K562 (cell line): ENCODE measurements around the gene FEV.

Experiments
- ELF4 ChIP-seq: fragments of 450-650 bp; formaldehyde crosslinking; IDR thresholded peaks from 2 replicates; pipeline ENCODE4 v1.4.0; 2022; ENCODE audit warnings: missing genetic modification characterization
- EZH2 ChIP-seq: IDR thresholded peaks from 2 replicates; pipeline ENCODE4 v1.6.1; 2012; ENCODE audit warnings: low read depth, mild to moderate bottlenecking, inconsistent platforms, low read length, borderline replicate concordance
- ZNF184 ChIP-seq: sonication (generic); formaldehyde crosslinking; IDR thresholded peaks from 2 replicates; pipeline ENCODE4 v1.5.0; 2020; ENCODE audit warnings: missing genetic modification reagents
- ZNF318 ChIP-seq, 2 experiments: fragments of 450-650 bp; IDR thresholded peaks; 2 replicates each; pipeline ENCODE4 v1.6.1; 2016; ENCODE audit warnings: mild to moderate bottlenecking in 2 of 2, borderline replicate concordance in 1 of 2, low read depth in 1 of 2, moderate library complexity in 1 of 2
- ZNF699 ChIP-seq: fragments of 250-450 bp; sonication (Bioruptor Pico); IDR thresholded peaks from 2 replicates; pipeline ENCODE4 v1.8.0; 2021; ENCODE audit warnings: mild to moderate bottlenecking, moderate library complexity; ENCODE audit not compliant: insufficient replicate concordance

- TF ChIP-seq ZNF699 (CRISPR knock-in tag) (no peak), ZNF318 (IDR thresholded peaks at IDR 0.05; ENCODE audit: borderline replicate concordance in 1 of 2, low read depth in 1 of 2) (no peak), EZH2 (no peak), ELF4 (CRISPR knock-in tag) (no peak), ZNF184 (CRISPR knock-in tag) (no peak)
Observed at GRCh38 chr2:218956039-218956438, 28.9 kb downstream of the FEV start.
